Activated CD4-positive, CD25-positive, alpha-beta regulatory T cell treated with anti-CD3 and anti-CD28 coated beads, Interleukin-2, amount 50 U/mL, for 16 hours (primary cell): ENCODE results near the gene EXOC4.
"Not testable (repeated sequence)": the region's sequence is repeated elsewhere in the genome, so short reads cannot be mapped to it uniquely, and the experiment has no call there.

Experiments
- DNase-seq: peaks from one replicate; pipeline ENCODE4 v3.0.0-alpha.2; 2020; ENCODE audit warnings: low read depth, low spot score

The EXOC4 gene

DNA sequence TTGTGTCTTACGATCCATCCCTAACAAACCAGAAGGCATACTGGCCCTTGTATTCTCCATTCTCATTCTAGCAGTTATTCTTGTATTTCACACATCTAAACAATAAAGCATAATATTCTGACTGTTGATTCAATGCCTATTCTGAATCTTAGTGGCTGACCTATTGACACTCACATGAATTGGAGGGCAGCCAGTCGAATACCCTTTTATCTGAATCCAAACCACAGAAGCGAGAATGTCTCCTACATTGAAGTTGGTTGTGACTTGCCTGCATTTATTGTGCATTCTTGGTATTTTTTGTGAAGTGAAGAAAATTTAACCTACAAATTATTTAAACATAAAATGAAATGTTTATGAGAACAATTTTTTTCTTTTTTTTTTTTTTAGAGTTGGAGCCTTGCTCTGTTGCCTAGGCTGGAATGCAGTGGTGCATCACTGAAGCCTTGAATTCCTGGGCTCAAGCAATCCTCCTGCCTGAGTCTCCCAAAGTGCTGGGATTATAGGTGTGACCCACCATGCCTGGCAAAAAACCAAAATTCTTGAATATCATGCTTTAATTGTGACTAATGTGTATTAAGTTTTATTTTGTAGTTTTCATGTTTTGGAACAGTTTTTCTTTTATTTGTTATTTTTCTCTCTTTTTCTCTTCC is 22.7 kb downstream of the EXOC4 start:
- DNase-seq = no peak

DNA sequence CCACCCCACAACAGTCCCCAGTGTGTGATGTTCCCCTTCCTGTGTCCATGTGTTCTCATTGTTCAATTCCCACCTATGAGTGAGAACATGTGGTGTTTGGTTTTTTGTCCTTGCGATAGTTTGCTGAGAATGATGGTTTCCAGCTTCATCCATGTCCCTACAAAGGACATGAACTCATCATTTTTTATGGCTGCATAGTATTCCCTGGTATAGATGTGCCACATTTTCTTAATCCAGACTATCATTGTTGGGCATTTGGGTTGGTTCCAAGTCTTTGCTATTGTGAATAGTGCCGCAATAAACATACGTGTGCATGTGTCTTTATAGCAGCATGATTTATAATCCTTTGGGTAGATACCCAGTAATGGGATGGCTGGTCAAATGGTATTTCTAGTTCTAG is 26.1 kb downstream of the EXOC4 start:
- DNase-seq = not testable (repeated sequence)

DNA sequence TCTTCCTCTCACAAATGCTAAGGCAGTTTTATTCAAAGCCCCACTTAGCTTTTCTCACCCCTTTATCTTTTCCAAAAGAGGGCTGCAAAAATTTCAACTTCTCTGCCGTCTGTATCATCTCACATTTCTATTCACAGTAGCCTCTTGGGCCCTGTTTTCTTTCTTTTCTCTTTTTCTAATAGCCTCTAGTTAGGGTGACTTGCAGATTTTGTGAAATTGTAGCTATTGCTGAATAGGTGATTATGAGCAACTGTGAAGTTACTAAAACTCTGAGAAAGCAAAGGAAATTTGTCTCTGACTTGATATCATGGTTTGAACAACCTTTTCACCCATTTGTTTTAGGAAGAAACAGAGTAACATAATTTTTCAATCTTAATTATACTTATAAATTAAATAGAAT is 29.2 kb downstream of the EXOC4 start:
- no peak for DNase-seq

DNA sequence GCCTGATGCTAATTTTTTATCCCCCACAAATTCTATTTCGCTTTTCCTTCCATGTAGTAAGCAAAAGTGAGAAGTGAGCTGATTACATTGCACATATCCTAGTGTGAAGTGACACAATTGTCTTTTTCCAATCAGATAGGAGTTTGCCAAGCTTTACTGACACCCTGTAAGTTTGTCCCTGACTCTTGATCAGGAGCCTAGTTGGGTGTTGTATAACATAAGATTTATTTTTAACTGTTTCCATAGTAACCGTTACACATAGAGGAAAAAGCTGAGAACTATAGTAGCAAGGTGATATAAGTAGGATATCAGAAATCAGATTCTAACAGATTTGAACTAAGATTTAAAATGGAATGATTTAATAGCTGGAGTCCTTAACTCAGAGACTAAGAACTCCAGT is 31.2 kb downstream of the EXOC4 start:
- DNase-seq = no peak

DNA sequence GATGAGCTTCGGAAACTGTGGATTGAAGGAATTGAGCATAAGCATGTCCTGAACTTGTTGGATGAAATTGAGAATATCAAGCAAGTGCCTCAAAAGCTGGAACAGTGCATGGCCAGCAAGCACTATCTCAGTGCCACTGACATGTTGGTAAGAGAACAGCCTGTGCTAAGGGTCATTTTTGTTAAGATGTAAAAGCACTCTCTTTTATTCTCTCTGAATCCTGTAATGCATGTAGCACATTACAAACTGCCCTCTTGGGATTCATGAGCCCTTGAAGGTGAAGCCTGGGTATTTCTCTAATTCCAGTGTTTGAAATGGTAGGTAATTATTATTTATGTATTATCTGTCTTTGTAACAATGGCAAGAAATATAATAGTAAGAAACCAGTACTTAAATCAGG is 36.1 kb downstream of the EXOC4 start:
- no peak for DNase-seq

DNA sequence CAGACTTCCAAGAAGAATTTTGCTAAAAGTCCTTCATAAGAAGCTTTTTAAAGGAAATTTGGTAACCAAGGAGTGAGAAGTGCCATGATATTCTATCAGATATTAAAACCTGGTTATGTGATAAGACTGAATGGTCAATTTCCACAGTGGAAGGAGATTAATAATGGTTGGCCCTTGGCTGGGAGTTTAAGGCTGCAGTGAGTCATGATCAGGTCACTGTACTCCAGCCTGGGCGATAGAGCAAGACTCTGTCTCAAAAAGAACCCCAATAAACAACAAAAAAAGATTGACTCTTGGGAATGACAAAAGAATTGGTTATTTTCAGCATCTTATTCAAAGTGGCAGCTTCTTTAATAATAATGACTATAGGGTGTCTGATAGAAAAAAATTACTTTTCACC is 37.2 kb downstream of the EXOC4 start:
- no peak for DNase-seq

DNA sequence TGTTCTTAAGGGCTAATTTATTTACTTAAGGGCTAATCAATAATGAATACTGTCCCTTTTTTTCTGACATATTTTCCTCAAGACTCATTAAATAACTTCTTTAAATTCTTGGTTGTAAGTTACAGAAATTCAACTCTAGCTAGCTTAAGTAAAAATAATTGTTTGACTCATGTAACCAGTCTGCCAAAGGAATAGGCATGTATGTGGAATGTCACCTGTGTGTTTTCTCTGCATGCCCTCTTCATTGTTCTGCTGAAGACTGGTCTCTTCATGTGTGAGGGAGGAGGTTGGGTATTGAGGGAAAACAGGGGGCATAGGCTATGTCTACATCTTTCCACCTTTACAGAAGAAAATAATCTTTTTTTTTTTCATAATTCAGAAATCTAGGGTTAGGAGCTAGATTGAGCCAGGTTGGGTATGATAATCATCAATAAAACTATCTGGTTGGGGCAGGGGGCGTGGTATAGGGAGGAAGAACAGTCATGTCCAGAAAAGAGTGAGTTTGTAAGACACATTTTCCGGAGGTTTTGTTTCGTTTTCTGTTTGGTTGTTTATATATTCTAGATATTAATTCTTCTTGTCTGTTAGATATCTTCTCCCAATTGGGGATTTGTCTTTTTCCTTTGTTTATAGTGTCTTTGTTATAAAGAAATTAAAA is 37.9 kb downstream of the EXOC4 start:
- no peak for DNase-seq

DNA sequence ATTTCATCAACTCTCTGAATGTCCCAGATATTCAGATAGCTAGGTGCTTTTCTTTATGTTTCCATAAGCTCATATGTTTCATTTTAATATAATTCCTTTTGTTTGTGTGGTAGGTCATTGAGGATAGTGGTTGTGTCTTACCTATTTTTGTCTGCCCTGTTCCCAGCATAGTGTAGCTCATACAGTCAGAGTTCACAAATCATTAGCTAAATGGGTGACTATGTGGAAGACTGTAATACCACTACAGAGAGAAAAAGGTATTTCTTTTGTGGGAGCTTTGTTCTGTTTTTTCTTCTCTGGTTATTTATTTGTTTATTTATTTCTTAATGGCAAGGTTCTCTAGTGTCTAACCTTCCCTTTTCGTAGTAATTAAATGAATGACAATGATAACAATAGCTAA is 39.8 kb downstream of the EXOC4 start:
- DNase-seq = no peak

DNA sequence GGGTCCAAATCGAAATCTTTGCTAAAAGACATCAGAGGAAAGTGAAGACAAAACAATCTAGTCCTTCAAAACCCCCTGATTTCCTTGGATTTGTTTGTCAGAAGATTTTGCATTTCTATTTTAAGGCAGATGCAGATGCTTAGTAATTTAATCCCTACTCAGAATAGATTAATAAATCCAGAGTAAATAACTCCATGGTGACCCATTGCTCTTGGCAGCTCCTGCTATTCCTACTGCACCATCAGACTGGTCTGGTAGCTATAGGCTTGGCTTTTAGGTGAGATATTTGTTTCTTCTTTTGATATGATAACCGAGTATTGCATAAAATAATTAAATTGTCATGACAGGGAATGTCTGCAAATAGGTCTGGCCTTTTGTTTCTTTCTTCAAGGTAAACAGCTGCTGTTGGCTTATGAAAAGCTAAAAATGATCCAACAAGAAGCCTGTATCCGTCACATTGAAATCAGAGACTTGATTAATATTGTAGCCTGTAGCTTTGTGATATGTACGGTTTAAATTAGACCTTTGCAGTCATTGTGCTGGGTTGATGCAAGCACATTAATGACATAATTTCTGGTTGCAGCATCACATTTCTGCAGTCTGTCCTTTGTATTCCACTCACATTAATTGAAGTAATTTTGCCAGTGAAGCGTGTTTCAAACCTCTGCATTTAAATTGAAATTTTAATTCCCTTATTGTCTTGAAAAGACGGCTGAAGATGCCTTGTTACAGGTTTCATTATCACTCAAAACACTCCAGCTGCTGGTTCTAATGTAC is 40.7 kb downstream of the EXOC4 start:
- DNase-seq = no peak

DNA sequence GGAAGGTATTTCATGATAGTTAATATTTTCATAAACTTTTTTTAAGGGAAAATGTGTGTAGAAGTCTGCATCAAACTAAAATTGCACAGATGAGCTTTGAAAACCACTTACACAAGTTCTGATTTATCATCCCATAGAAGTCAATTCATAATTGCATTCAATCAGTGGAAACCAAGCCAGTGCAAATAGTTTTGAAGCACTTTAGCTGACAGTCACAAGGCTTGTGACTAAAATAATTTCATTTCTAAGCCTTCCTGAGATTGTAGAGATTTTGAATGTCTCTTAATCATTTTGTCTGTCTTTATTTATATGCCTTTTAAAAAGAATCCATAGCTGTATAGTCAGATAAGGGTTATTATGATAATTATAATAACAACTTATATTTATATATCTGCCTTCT is 41.4 kb downstream of the EXOC4 start:
- DNase-seq = no peak

DNA sequence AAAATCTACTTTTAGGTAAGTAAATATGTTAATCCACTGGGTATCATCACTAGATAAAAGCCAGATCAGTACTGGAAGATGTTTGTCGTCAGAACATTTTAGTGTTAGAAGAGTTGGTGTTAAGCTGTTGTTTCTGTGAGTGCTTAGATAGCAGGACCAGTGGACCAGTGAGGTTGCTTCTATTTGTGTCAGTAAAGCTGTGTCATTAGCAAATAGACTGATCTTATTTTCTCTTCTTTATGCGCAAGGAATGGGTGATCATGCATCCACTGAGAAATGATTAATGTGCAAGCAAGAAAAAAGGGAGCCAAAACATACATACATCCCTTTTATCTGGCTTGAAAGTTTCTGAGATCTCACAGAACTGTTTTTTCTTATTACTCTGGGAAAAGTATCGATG is 42.6 kb downstream of the EXOC4 start:
- no peak for DNase-seq

DNA sequence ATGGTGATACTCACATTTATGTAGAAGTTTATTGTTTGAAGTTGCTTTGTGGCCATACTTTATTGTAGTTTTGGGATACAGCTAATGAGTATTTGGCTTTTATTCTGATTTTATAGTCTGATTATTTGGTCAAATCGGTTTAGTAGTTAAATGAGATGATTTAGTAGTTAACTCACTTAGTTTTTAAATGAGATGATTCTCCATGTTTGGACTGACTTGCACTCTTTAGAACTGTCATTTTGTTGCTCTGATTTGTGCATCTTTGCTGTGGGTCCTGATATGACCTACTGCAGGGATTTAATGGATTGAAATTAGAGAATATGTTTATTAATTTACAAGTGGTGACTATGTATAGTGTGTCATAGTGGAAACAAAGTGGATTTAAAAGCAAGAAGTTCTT is 44.2 kb downstream of the EXOC4 start:
- DNase-seq = no peak

DNA sequence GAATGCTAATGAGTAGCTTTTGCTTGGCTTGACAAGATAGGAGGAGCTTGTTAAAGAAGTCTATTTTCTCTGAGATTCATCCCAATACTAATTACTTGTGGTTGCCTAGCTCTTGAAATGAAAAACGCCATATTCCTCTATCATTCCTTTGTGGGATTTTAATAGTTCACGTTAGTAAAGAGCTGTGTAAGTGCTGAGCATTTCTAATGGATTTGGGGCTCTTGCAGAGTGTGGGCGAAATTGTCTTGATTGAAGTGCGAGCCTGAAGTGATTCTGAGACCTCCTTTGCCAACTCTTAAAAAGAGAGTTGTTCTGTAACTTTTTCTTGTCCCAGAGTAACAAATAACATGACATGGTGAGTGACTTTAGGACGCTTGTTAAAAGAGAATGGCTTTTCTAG is 45.2 kb downstream of the EXOC4 start:
- DNase-seq = no peak

DNA sequence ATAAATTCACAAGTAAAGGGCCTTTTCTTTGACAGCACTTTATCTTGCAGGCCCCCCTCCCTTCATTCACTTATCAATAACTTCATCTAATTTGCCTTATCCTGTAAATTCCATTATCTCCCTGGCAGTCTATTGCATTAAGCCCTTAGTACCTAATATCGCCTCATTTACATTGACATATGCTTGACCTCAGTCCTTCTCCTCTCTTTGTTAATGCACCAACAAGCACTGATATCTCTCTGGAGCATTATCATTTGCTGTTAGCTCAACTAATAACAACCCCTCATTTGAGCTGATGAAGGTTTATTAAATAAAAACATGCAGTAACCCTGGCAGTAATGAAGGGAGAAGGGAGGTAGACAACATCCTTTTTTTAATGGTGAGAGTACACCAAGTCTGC is 46.8 kb downstream of the EXOC4 start:
- DNase-seq = no peak

DNA sequence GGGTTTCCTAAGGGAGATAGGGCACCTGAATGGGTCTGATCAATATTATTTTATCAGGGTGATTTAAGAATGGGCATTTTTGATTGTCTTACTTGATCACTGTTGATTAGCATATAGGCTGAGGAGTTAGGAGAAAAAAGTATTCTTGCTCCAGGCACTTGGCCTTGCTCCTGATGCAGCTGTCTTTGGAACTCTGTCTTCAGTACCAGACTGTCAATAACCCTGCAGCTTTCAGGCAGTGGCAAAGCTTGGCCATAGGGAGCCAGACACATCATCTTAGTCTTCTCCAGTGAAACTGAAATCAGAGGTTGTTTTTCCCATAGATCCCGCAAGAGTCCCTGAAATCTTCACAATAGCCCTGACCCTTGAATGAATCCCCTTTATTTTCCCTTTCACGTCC is 47.2 kb downstream of the EXOC4 start:
- no peak for DNase-seq

DNA sequence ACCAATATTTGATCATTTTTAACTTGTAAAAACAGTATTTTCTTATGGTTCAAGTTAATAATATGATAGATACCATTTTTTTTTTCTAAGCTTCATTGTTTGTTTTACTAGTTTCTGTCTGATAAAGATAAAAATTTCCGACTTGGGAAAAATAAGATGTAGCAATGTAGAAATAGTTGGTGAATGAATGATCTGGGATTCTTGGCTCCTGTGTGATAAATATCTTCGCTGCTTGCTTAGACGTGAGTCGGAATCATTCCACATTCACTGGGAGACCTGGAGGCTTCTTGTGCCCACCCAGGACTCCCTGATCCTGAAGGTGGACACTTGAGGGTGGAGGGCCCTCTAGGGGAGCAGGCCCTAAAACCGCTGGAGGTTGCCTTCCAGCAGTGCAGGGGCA is 47.9 kb downstream of the EXOC4 start:
- no peak for DNase-seq

DNA sequence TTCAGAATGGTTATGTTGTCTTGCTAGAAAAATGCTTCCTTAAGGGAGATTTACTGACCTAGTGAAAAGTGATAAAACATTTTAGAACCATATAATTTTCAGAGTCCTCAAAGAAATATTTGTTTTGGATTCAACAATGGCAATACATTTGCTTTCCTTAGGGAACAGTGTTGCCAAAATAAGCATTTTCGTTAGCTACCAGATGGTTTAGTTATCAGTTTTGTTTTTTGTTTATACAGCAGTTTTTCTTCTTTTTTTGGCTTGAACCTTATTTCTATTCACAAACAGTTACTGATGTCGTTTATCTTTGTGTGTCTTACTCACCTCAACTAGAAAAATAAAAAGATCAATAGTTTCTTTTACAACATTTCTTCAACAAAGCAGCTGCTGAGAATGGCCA is 48.6 kb downstream of the EXOC4 start:
- DNase-seq = no peak

DNA sequence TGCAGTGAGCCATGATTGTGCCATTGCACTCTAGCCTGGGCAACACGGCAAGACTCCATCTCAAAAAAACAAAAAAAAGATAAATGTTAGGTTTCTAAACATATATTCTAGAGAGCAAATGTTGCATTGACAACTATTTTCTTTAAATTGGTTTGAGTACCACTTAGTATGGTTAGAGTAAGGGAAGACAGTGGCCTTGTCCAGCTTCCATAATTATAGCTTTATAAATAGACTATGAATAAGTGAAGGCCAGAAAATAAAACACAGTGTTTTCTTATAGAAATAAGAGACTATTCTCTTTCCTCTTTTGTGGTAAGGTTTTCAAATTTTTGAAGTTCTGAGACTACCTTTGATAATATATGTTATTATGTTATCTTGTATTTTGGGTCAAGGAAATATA is 50.5 kb downstream of the EXOC4 start:
- DNase-seq = no peak

DNA sequence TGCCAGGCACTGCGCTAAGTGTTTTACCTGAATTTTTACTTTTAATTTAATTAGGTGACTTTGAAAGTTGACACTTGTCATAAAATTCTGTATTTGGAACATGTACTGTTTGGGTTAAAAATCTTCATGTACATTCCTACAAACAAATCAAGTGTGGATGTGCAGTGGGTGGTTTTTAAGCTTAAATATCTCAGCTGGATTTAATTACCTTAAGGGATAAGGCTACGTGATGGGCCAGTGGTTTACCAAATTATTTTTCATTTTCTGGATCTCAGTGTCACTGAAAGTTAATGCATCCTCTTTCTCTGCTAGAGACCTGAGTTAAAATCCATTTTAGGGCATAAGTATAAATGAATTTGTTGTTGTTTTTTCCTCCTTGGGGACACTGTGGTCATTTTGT is 51.1 kb downstream of the EXOC4 start:
- DNase-seq = no peak

DNA sequence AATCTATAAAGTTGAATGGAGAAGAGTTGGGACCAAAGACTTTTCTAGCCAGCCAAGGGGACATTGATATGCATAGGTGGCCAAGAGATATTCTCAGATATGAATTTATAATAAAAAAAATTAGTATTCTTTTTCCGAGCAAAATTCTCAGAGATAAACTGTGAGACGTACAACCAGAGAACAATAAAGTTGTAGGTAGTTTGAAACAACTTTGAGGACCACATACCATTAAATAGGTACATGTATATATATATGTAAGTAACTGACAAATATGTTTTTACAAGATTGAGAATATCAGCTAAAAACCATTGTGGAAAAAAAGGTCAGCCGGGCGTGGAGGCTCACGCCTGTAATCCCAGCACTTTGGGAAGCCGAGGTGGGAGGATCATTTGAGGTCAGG is 56.5 kb downstream of the EXOC4 start:
- no peak for DNase-seq

DNA sequence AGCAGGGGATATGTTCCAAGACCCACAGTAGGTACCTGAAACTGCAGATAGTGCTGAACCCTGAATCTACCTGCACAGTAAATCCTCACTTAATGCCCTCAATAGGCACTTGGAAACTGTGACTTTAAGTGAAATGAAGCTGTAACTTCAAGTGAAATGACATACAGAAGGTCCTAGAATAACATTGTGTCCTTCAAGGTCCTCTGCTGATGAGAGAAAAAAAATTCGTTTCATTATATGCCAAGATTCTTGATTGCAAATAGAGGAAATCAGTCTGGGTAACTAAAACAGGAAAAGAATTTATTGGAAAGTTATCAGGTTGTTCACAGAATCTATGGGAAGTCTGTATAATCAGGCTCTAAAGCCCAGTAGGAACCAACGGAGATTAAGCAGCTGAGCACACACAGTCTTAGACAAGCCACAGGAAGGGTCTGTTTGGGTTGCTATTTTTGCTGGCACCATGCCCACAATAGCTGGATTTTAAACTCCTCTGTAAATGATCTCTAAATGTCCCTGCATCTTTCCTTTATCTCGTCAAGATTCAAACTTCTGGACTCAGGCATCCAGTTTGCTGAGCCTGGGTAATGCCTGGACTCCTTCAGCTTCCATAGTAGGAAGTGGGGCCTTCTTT is 57.5 kb downstream of the EXOC4 start:
- DNase-seq = no peak

DNA sequence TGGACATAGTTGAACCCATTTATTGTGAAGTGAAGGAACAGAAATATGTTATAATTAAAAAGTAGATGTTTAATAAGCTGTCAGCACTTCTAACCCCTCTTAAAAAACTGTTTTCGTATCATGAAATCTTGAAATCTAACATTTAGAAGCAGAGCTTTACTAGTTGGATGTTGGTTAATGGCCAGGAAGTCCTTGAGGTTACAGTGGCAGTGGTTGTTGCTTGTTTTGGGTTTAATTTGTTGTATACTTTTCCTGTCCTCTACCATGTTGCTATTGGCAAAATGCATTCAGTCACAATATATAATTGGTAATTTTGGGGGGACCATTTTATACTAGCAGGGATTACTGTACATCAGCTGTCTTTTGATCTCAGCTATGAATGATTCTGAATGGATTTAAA is 60.7 kb downstream of the EXOC4 start:
- DNase-seq = no peak

DNA sequence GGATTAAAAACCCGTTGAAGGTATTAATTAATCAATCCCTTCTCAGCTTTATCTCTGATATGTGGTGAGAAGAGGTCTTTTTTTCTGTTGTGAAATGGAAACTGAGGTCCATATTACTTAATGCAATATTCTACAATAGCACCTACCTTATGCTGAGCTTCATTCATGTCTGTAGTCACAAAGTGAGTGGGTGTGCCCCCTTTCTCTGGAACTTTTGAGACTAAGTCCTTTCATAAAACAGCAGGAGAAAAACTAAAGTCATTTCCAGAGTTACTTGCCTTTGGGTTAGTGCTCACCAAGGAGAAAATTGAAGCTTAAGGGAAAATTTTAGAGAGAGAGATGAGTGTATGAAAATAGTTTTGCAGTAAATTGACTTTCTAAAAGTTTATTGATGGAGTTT is 61.2 kb downstream of the EXOC4 start:
- no peak for DNase-seq
